H1 (cell line): ENCODE data around the gene GPR39. TPM values are rescaled to one million over a fixed set of nuclear protein-coding genes. Genes with fewer than 3 reads are reported as not detected.
A peak's percentile ranks its signal among the peaks of the same experiment; 100 is the strongest.

Experiments
- RAD21 ChIP-seq, 2 experiments: IDR thresholded peaks in 1 of 2; conservative IDR thresholded peaks in 1 of 2; 2 replicates each; pipeline ENCODE4 v1.6.1; 2011; ENCODE audit warnings: low read depth in 2 of 2, low read length in 2 of 2, improper control_type of control experiment in 1 of 2, inconsistent platforms in 1 of 2, mild to moderate bottlenecking in 1 of 2, moderate library complexity in 1 of 2
- SIN3A ChIP-seq, 2 experiments: IDR thresholded peaks in 1 of 2; conservative IDR thresholded peaks in 1 of 2; 2 replicates each; pipeline ENCODE4 v1.6.1; 2011 to 2012; ENCODE audit warnings: low read length in 2 of 2, improper control_type of control experiment in 1 of 2, low read depth in 1 of 2, mild to moderate bottlenecking in 1 of 2
- TBP ChIP-seq: IDR thresholded peaks from 2 replicates; pipeline ENCODE4 v1.6.1; 2011; ENCODE audit warnings: low read depth, low read length, improper control_type of control experiment
- USF2 ChIP-seq: IDR thresholded peaks from 2 replicates; pipeline ENCODE4 v1.6.1; 2011; ENCODE audit warnings: low read length, improper control_type of control experiment
- polyA plus RNA-seq, 7 experiments: library from polyadenylated mRNA; depleted of rRNA in 3 of 7; stranded (reverse) in 5 of 7; unstranded in 2 of 7; fragments of >200 nt in 5 of 7; fragments of 200-250 nt in 2 of 7; gene quantifications; 1 replicate in 5 of 7; 2 replicates in 1 of 7; 4 replicates in 1 of 7; pipeline versions ENCODE4 v1.2.1 to v1.2.3, GENCODE V29; 2011 to 2013; ENCODE audit warnings: missing spikeins in 2 of 7, mixed read lengths in 2 of 7
- total RNA-seq: library from RNA; stranded (reverse); fragmentation: NEBNext Ultra II Directional; extraction: Animal tissue kit (Norgen Biotek cat#: 25700); gene quantifications from 2 replicates; pipeline ENCODE4 v1.2.1, GENCODE V29; 2021

The GPR39 gene
- total and polyA plus RNA-seq, 2 of the 8 experiments (the other 6 are each of a cell fraction or from before 2014, with no cell fraction given), result 0.63 to 2.7 TPM

- TF ChIP-seq USF2, result peak; percentile 67
- 0 out of 2 replicates have a peak, but pooled peaks have one; percentile 25 for TF ChIP-seq TBP
- TF ChIP-seq RAD21 (IDR thresholded peaks at IDR 0.05 in 1 of 2, conservative IDR thresholded peaks at IDR 0.05 in 1 of 2; ENCODE audit: low read depth in 2 of 2, low read length in 2 of 2), result peak in 1 of 2 experiments; percentile 5; a peak in 1 of 4 replicates
- 0 out of 4 replicates have a peak, but pooled peaks of 1 of the 2 experiments have one; percentile 19 for TF ChIP-seq SIN3A (conservative IDR thresholded peaks at IDR 0.05 in 1 of 2, IDR thresholded peaks at IDR 0.05 in 1 of 2; ENCODE audit: low read depth in 1 of 2, low read length in 2 of 2)
Measured at GRCh38 chr2:132669908-132670495, 253.4 kb downstream of the GPR39 start, which contains the start of gene LYPD1 (continued).
